ENCODE data around the gene THOP1.

DNA sequence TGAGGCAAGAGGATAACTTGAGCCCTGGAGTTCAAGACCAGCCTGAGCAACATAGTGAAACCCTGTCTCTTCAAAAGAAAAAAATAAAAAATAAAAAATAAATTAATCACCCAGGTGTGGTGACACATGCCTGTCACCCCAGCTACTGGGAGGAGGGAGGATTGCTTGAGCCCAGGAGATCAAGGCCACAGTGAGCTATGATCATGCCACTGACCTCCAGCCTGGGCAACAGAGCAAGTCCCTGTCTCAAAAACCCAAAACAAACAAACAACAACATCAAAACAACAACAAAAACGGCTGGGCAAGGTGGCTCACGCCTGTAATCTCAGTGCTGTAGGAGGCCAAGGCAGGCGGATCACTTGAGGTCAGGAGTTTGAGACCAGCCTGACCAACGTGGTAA is 41.2 kb upstream of the THOP1 start:
- no peak for TF ChIP-seq CTCF (IDR thresholded peaks at IDR 0.05)
- no peak for TF ChIP-seq POLR2A (IDR thresholded peaks at IDR 0.05)
- TF ChIP-seq EP300 (IDR thresholded peaks at IDR 0.05): no peak
